H1 (cell line): ENCODE measurements around the gene EXOG. TPM values are rescaled to one million over a fixed set of nuclear protein-coding genes. Genes with fewer than 3 reads are reported as not detected.

Experiments
- BRCA1 ChIP-seq: IDR thresholded peaks from 2 replicates; pipeline ENCODE4 v1.6.1; 2012; ENCODE audit warnings: low read depth, low read length, improper control_type of control experiment
- SP2 ChIP-seq: IDR thresholded peaks from 2 replicates; pipeline ENCODE4 v1.6.1; 2012; ENCODE audit warnings: mild to moderate bottlenecking, low read length, inconsistent platforms
- TAF1 ChIP-seq: IDR thresholded peaks from 2 replicates; pipeline ENCODE4 v1.6.1; 2011; ENCODE audit warnings: mild to moderate bottlenecking, low read depth, low read length
- polyA plus RNA-seq, 7 experiments: library from polyadenylated mRNA; depleted of rRNA in 3 of 7; stranded (reverse) in 5 of 7; unstranded in 2 of 7; fragments of >200 nt in 5 of 7; fragments of 200-250 nt in 2 of 7; gene quantifications; 1 replicate in 5 of 7; 2 replicates in 1 of 7; 4 replicates in 1 of 7; pipeline versions ENCODE4 v1.2.1 to v1.2.3, GENCODE V29; 2011 to 2013; ENCODE audit warnings: missing spikeins in 2 of 7, mixed read lengths in 2 of 7
- total RNA-seq: library from RNA; stranded (reverse); fragmentation: NEBNext Ultra II Directional; extraction: Animal tissue kit (Norgen Biotek cat#: 25700); gene quantifications from 2 replicates; pipeline ENCODE4 v1.2.1, GENCODE V29; 2021

EXOG gene
- total and polyA plus RNA-seq, 2 of the 8 experiments (the other 6 are each of a cell fraction or from before 2014, with no cell fraction given): 7.2 to 12.9 TPM

GRCh38 chr3:38554127-38554827 is 58.1 kb downstream of the EXOG start (continued):
- TF ChIP-seq SP2: no peak
- TF ChIP-seq TAF1: no peak
- no peak for TF ChIP-seq BRCA1
